NCI-H146 treated with DMSO at 0.1 percent for 48 hours (cell line): ENCODE data around the gene CLCN1.

Source experiments
- DNase-seq: peaks from one replicate; lab custom pipeline; 2025; ENCODE audit not compliant: unreplicated experiment; lab: John Stamatoyannopoulos, UW

The CLCN1 gene

DNA sequence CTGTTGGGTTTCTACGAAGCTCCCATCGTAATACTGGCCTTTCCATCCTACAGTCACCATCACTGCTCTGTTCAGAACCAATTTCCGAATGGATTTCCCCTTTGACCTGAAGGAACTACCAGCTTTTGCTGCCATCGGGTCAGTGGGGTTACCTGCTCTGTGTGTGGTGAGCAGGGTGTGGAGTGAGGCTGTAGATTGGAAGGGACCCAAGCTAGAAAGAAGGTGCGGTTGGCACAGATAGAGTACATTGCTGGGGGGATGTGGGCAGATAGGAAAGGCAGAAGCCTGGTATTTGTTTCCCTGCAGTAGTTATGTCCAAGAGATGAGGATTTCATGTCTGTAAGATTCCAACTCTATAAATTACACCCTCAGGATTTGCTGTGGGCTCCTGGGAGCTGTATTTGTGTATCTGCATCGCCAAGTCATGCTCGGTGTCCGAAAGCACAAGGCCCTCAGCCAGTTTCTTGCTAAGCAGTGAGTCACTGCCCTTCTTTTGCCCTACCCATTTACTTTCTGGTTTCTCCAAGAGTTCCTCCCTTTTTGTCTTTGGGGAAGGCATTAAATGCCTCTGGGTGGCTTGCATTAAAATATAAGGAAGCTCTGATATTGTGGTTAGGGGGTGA is 15.4 kb downstream of the CLCN1 start:
- no peak for DNase-seq

DNA sequence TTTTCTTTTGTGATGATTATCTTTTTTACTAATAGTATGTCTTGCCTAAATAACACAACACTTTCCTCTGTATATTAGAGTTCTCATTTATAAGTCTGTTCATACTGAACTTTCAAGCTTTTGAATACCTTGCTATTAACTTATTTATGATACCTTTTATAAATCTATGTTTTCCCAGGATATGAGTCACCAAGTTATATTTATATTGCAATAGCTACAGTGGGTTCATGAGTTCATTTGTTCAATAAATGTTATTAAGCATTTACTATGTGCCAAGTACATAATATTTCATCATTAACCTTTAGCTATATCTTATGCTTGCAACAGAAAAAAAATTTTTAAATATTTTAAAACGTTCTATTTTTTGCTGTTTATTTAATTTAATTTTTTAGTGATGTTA is 18.3 kb downstream of the CLCN1 start:
- no peak for DNase-seq

DNA sequence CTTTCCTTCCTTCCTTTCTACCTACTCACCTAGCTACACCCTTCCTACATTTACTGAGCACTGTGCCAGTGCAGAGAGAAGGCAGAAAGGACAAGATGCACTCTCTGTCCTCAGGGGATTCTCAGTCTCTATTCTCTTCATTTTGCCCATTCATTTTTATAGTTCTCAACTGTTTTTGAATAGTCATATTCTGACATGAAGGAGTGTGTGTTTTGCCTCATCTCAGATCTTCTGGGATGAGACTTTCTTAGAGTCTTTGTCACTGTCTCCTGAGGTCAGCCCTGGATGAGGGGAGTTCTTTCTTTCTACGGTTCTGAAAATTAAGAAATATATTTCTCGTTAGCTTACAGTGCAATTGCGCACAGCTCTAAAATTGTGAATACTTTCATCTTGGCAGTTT is 21.3 kb downstream of the CLCN1 start:
- no peak for DNase-seq

DNA sequence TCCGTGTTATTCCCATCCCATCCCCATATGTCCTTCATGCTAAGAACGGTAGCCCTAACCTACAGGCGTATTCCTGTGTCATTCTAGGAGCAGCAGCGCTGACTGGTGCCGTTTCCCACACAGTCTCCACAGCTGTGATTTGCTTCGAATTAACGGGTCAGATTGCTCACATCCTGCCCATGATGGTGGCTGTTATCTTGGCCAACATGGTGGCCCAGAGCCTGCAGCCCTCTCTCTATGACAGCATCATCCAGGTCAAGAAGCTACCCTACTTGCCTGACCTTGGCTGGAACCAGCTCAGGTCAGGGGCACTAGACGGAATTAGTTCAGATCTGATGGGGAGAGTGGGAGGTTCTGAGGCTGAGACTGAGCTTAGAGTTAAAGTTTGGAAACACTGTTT is 25.9 kb downstream of the CLCN1 start:
- DNase-seq: no peak

- no peak for DNase-seq
Measured at GRCh38 chr7:143343596-143343995, 27.7 kb downstream of the CLCN1 start.

DNA sequence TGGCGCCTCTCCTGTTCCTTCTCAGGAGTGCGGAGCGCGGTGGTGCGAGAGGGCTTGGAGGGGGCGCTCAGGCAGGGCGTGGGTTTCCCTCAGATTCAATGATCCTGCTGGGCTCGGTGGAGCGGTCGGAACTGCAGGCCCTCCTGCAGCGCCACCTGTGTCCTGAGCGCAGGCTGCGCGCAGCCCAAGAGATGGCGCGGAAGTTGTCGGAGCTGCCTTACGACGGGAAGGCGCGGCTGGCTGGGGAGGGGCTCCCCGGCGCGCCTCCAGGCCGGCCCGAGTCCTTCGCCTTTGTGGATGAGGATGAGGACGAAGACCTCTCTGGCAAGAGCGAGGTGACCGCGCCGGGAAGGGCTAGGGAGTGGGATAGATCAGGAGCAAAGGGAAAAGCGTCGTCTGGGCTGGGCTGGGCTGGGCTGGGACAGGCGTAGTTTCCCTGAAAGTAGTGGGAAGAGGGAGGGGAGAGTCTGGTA is 29.6 kb downstream of the CLCN1 start:
- peak; percentile 30 for DNase-seq

DNA sequence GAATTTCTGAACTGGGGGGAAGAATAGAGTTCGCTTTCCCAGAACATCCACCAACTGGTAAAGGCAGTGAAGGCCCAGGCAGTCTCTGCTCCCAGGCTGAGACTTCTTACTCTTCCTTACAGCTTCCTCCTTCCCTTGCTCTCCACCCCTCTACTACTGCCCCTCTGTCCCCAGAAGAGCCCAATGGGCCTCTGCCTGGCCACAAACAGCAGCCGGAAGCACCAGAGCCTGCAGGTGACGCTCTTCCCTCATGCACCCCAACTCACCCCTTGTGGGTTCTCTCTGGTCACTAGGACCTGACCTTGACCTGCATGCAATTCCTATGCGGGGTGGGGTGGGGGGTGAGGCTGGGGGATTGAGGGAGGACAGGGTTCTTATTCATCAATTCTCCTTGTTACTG is 30.1 kb downstream of the CLCN1 start:
- no peak for DNase-seq

- no peak for DNase-seq
Measured at GRCh38 chr7:143347950-143348349, 32.0 kb downstream of the CLCN1 start.

DNA sequence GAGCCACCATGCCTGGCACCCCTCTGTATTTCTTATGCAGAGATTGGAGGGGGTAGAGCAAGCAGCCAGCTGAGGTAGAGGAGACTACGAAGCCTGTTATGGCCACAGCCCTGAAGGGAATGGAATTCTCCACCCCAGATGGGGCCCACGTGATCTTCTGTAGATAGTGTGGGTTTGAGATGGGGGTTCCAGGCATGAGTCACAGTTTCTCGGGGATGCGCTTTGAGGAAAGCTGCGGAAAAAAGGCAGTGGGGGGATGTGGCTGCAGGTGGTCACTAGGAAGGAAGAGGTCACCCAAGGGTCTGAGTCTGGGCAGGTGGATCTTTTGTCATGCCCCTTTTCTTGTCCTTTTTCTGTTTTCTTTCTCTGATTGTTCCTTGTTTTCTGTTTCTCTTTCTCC is 35.1 kb downstream of the CLCN1 start:
- no peak for DNase-seq

- no peak for DNase-seq
Measured at GRCh38 chr7:143351574-143351973, 35.7 kb downstream of the CLCN1 start.

DNA sequence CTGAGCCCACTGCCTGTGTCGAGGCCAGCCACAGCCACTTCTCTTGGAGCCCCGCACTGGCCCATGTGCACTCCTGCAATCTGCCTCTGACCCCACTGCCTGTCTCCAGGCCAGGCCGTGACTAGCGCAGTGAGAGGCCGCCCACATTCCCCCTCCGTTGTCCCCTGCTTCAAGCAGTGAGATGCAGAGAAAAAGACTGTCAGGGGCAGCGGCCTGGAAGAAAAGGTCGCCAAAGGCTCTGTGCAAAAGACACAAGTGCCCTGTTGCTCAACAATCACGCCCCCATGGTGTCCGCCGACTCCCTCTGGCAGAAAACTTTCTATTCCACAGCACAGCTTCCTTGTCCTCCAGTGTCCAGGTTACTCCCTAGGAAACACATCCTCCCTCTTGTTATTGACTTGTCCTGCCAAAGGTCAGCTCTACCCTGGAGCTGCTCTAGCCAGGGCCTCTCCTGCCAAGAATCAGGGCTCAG is 36.7 kb downstream of the CLCN1 start:
- DNase-seq: no peak

DNA sequence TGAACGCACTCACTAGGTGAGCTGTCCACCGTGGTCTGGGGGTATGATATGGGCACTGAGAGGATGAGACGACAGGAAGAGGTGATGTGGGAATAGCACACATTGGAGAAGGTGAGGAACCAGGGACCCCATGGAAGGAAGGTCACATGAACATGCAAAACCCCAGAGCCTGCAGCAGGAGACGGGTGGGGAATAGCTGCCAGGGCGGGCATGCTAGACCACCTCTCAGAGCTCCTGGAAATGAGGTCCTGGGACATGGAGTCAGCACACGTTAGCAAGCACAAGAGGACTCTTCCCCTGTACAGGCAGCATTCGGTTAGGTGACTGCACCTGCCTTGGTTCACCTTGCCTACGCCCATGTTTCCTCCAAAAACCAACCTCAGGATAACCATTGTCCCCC is 38.5 kb downstream of the CLCN1 start:
- no peak for DNase-seq

GRCh38 chr7:143354965-143355364 is 39.1 kb downstream of the CLCN1 start:
- no peak for DNase-seq

- DNase-seq: no peak
Measured at GRCh38 chr7:143355450-143356385, 39.8 kb downstream of the CLCN1 start.

- no peak for DNase-seq
Measured at GRCh38 chr7:143356414-143357050, 40.6 kb downstream of the CLCN1 start.

DNA sequence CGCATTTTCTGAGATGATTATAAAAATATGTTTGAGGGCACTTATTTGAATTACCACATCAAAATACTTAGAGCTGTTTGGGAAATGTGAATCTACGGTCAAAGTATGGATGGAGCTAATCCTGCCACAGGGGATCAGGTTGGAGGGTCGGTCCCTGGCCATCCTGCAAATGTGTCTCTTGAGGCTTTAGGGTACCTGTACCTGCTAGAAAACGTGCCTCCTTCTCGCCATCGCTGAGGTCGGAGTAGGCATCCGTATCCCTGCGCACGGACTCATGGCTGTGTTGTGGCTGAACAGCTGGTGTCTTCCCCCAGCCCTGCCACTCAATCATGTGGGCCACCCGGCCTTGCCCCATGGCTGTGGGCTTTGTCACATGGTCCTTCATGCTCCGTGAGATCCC is 42.7 kb downstream of the CLCN1 start:
- no peak for DNase-seq

DNA sequence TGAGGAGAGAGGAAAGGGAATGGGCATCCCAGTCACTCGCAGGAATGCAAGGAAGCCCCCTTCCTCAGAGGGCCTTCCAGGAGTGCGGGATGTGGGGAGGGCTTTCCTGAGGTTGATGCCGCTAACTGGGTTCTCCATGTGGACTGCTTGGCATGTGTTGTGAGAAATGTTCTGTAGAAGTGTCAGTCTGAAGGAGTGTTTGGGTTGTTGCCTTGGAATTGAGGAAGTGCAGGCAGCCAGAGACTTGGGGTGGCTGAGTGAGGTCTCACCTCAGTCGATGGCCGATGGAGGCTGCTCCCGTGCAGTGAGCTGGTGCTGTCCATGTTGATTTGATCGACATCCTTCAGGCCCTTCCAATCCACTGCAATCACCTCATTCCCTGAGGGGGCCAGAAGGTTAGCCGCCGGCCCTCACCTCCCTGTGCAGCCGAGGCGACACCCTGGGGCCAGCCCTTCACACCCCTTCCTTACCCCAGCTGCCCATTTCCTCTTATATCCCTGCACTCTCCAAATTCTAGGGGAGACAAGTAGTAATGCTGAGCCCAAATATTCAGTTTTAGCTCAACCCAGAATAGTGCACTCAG is 44.0 kb downstream of the CLCN1 start:
- DNase-seq: no peak

- DNase-seq: no peak
Measured at GRCh38 chr7:143360788-143361551, 45.1 kb downstream of the CLCN1 start.

- DNase-seq: peak; percentile 21
Measured at GRCh38 chr7:143361552-143362130, 45.7 kb downstream of the CLCN1 start.
